Testis (tissue), 3 donors: ENCODE results near the gene CTDNEP1. TPM values are rescaled to one million over a fixed set of nuclear protein-coding genes. Genes with fewer than 3 reads are reported as not detected.

Experiments
- DNase-seq: peaks from one replicate; pipeline ENCODE4 v3.0.0-alpha.2; 2019
- H3K27ac ChIP-seq, 2 donors: fragments of 200-600 bp; sonication (generic); one replicate each; pipeline ENCODE4 v1.5.1; 2019
- H3K27me3 ChIP-seq: fragments of 200-600 bp; sonication (generic); one replicate; pipeline ENCODE4 v1.5.1; 2019
- H3K36me3 ChIP-seq: fragments of 200-600 bp; sonication (generic); one replicate; pipeline ENCODE4 v1.5.1; 2017; ENCODE audit warnings: low read depth; ENCODE audit errors: missing control alignments
- H3K4me1 ChIP-seq: fragments of 200-600 bp; sonication (generic); one replicate; pipeline ENCODE4 v1.5.1; 2019
- H3K4me3 ChIP-seq, 2 donors: fragments of 200-600 bp; sonication (generic); one replicate each; pipeline ENCODE4 v1.5.1; 2017 to 2019
- H3K9me3 ChIP-seq: fragments of 200-600 bp; sonication (generic); one replicate; pipeline ENCODE4 v1.5.1; 2017
- POLR2A ChIP-seq: fragments of 450-650 bp; IDR thresholded peaks from one replicate; pipeline ENCODE4 v1.6.1; 2017; ENCODE audit warnings: antibody characterized with exemption, mild to moderate bottlenecking, moderate library complexity
- WGBS, 2 donors: methylation state at CpG; one replicate each; pipeline ENCODE4 v1.1.5; 2018; 5-methylcytosine and 5-hydroxymethylcytosine counted together
- intact Hi-C: fragments of 100-400 bp; cut with DNase I; formaldehyde crosslinking; loops from one replicate; pipeline ENCODE4 v1.15.1; 2023; ENCODE audit warnings: low total_unique reads
- microRNA counts, 2 donors: library from miRNA; unstranded; fragments of <30 nt; microRNA quantifications; one replicate each; lab custom pipeline; 2016
- microRNA-seq, 2 donors: library from miRNA; unstranded; fragments of <30 nt; microRNA quantifications; one replicate each; pipeline ENCODE4, GENCODE V29; 2016; ENCODE audit warnings: borderline number of aligned reads in 2 of 2, borderline replicate concordance in 1 of 2
- polyA plus RNA-seq: library from polyadenylated mRNA; stranded (reverse); fragments of 350-450 nt; fragmentation: Illumina TruSeq; extraction: RNeasy Lipid Tissue Mini Kit (QIAGEN cat#74804); gene quantifications from one replicate; pipeline ENCODE4 v1.2.3, GENCODE V29; 2014; ENCODE audit warnings: low read depth, low replicate concordance; ENCODE audit not compliant: insufficient read depth
- small RNA-seq, 2 donors: library from RNA; depleted of rRNA; stranded (forward); fragments of <200 nt; gene quantifications; one replicate each; pipeline ENCODE3, GENCODE V24; 2016
- total RNA-seq, 2 donors: library from RNA; depleted of rRNA; stranded (reverse); fragments of >200 nt; gene quantifications; one replicate each; pipeline ENCODE4 v1.2.3, GENCODE V29; 2016
- TF ChIP-seq, protein P1 (sequence below), 3 experiments: fragments of 450-650 bp in 2 of 3; fragments of 200-600 bp in 1 of 3; sonication (generic) in 1 of 3; IDR thresholded peaks; one replicate each; pipeline ENCODE4 v1.5.1; 2016 to 2019; ENCODE audit warnings: antibody characterized with exemption in 3 of 3, mild to moderate bottlenecking in 2 of 3, moderate library complexity in 1 of 3

The CTDNEP1 gene
- total and polyA plus RNA-seq, 3 donors from 2014 or later = 86.4 to 138 (median 94.0) TPM

DNA sequence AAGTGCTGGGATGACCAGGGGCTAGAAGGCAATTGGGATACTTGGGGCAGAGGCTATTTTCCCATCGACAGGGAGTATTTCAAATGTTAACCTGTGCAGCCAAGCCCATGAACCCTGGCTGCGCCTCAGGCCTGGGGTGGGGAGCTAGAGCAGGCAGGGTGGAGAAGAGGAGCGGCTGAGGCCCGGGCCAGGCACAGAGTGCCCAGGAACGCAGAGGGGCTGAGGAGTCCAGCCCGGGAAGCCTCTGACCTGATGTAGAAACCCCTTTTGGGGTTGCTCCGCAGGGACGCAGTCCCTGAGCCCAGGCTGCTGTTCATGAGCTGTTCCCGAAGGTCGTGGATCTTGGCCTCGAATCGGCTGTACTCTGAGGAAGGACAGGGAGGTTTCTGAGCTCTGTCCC, 55.6 kb downstream of the CTDNEP1 start:
- intact Hi-C loops = no loop called here
- H3K36me3 ChIP-seq = no peaks in the 10 kb centered on the region
- TF ChIP-seq, protein P1, sequence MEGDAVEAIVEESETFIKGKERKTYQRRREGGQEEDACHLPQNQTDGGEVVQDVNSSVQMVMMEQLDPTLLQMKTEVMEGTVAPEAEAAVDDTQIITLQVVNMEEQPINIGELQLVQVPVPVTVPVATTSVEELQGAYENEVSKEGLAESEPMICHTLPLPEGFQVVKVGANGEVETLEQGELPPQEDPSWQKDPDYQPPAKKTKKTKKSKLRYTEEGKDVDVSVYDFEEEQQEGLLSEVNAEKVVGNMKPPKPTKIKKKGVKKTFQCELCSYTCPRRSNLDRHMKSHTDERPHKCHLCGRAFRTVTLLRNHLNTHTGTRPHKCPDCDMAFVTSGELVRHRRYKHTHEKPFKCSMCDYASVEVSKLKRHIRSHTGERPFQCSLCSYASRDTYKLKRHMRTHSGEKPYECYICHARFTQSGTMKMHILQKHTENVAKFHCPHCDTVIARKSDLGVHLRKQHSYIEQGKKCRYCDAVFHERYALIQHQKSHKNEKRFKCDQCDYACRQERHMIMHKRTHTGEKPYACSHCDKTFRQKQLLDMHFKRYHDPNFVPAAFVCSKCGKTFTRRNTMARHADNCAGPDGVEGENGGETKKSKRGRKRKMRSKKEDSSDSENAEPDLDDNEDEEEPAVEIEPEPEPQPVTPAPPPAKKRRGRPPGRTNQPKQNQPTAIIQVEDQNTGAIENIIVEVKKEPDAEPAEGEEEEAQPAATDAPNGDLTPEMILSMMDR (IDR thresholded peaks at IDR 0.05) = no peak
- no peak for TF ChIP-seq POLR2A
- DNase-seq = no peak
- 90 to 100% methylated on average over 1 to 12 of the region's 12 CpGs for WGBS, 2 donors
- no peaks in the 10 kb centered on the region for H3K4me1 ChIP-seq
- no peak overlapping the region for H3K27ac ChIP-seq
- no peaks in the 10 kb centered on the region for H3K9me3 ChIP-seq
- H3K4me3 ChIP-seq = no peak overlapping the region
- no peaks in the 10 kb centered on the region for H3K27me3 ChIP-seq

MicroRNAs within 50 kb of the gene (microRNA counts, 767-probe panel; counts per million panel counts)
- microRNA hsa-miR-324-3p (lab: Ali Mortazavi, UCI) (0 to 152 counts per million in 2 donors), microRNA hsa-miR-324-5p (lab: Ali Mortazavi, UCI) (1,987 to 2,817 counts per million in 2 donors)

Small RNA genes lying within 50 kb of the gene (microRNA-seq; reads per million reads assigned to microRNA genes)
- gene MIR324 = 944 to 1,276 reads per million in 2 donors

Small RNA genes lying within 50 kb of the gene (small RNA-seq; reads per million reads assigned to genes)
- 1.1 to 1.6 reads per million in 2 donors for gene MIR324
- gene RF00019 = 0 reads per million in 2 donors

Other genes with a start within 250 kb of the CTDNEP1 start
Only the 30 nearest of the 35 such genes appear.
- gene SLC16A13, start 215.7 kb downstream of the CTDNEP1 start, total RNA-seq = 1 to 10 TPM; 1.9 to 2.2 TPM
- gene SLC16A13, start 215.7 kb downstream of the CTDNEP1 start, polyA plus RNA-seq = 2.0 TPM
- gene SLC16A11, start 207.6 kb downstream of the CTDNEP1 start, total RNA-seq = 1 to 10 TPM in 1 of 2 donors, under 1 TPM in 1; 0.55 to 2.0 TPM
- 3.0 TPM for gene SLC16A11, start 207.6 kb downstream of the CTDNEP1 start, polyA plus RNA-seq
- 1 to 10 TPM; 3.5 to 3.8 TPM for gene CLEC10A, start 171.5 kb downstream of the CTDNEP1 start, total RNA-seq
- 11.7 TPM for gene CLEC10A, start 171.5 kb downstream of the CTDNEP1 start, polyA plus RNA-seq
- gene ASGR2, start 136.9 kb downstream of the CTDNEP1 start, total RNA-seq = 1 to 10 TPM in 1 of 2 donors, under 1 TPM in 1; 0.47 to 1.1 TPM
- gene ASGR2, start 136.9 kb downstream of the CTDNEP1 start, polyA plus RNA-seq = 2.6 TPM
- gene ASGR1, start 72.4 kb downstream of the CTDNEP1 start, total RNA-seq = 10 to 100 TPM; 11.5 to 19.1 TPM
- 21.3 TPM for gene ASGR1, start 72.4 kb downstream of the CTDNEP1 start, polyA plus RNA-seq
- 10 to 100 TPM; 26.3 to 49.8 TPM for gene DLG4, start 31.9 kb downstream of the CTDNEP1 start, total RNA-seq
- gene DLG4, start 31.9 kb downstream of the CTDNEP1 start, polyA plus RNA-seq = 45.9 TPM
- 100 to 1,000 TPM; 298 to 458 TPM for gene ACADVL, start 31.8 kb downstream of the CTDNEP1 start, total RNA-seq
- 334 TPM for gene ACADVL, start 31.8 kb downstream of the CTDNEP1 start, polyA plus RNA-seq
- gene DVL2, start 17.2 kb downstream of the CTDNEP1 start, total RNA-seq = 100 to 1,000 TPM in 1 of 2 donors, 10 to 100 TPM in 1; 81.3 to 102 TPM
- gene DVL2, start 17.2 kb downstream of the CTDNEP1 start, polyA plus RNA-seq = 43.6 TPM
- 10 to 100 TPM; 54.9 to 61.6 TPM for gene PHF23, start 12.3 kb downstream of the CTDNEP1 start, total RNA-seq
- 53.4 TPM for gene PHF23, start 12.3 kb downstream of the CTDNEP1 start, polyA plus RNA-seq
- 100 to 1,000 TPM; 521 to 683 TPM for gene GABARAP, start 9.3 kb downstream of the CTDNEP1 start, total RNA-seq
- gene GABARAP, start 9.3 kb downstream of the CTDNEP1 start, polyA plus RNA-seq = 1,171 TPM
- 100 to 1,000 TPM; 107 to 123 TPM for gene ELP5, start 481 bp upstream of the CTDNEP1 start, total RNA-seq
- gene ELP5, start 481 bp upstream of the CTDNEP1 start, polyA plus RNA-seq = 295 TPM
- gene CLDN7, start 10.7 kb upstream of the CTDNEP1 start, total RNA-seq = 1 to 10 TPM; 4.5 to 6.9 TPM
- 8.8 TPM for gene CLDN7, start 10.7 kb upstream of the CTDNEP1 start, polyA plus RNA-seq
- gene SLC2A4, start 30.0 kb upstream of the CTDNEP1 start, total RNA-seq = 1 to 10 TPM; 4.2 to 6.6 TPM
- gene SLC2A4, start 30.0 kb upstream of the CTDNEP1 start, polyA plus RNA-seq = 4.7 TPM
- 100 to 1,000 TPM; 276 to 549 TPM for gene YBX2, start 42.9 kb upstream of the CTDNEP1 start, total RNA-seq
- 1,120 TPM for gene YBX2, start 42.9 kb upstream of the CTDNEP1 start, polyA plus RNA-seq
- 100 to 1,000 TPM; 193 to 229 TPM for gene EIF5A, start 55.9 kb upstream of the CTDNEP1 start, total RNA-seq
- gene EIF5A, start 55.9 kb upstream of the CTDNEP1 start, polyA plus RNA-seq = 388 TPM
- 100 to 1,000 TPM; 204 to 239 TPM for gene GPS2, start 63.6 kb upstream of the CTDNEP1 start, total RNA-seq
- gene GPS2, start 63.6 kb upstream of the CTDNEP1 start, polyA plus RNA-seq = 219 TPM
- 10 to 100 TPM; 34.5 to 50.6 TPM for gene NEURL4, start 77.6 kb upstream of the CTDNEP1 start, total RNA-seq
- 38.3 TPM for gene NEURL4, start 77.6 kb upstream of the CTDNEP1 start, polyA plus RNA-seq
- gene ACAP1, start 84.8 kb upstream of the CTDNEP1 start, total RNA-seq = 100 to 1,000 TPM in 1 of 2 donors, 10 to 100 TPM in 1; 12.6 to 140 TPM
- 95.2 TPM for gene ACAP1, start 84.8 kb upstream of the CTDNEP1 start, polyA plus RNA-seq
- 1 to 10 TPM; 4.8 to 5.0 TPM for gene KCTD11, start 100.4 kb upstream of the CTDNEP1 start, total RNA-seq
- gene KCTD11, start 100.4 kb upstream of the CTDNEP1 start, polyA plus RNA-seq = 6.8 TPM
- gene TMEM95, start 103.4 kb upstream of the CTDNEP1 start, total RNA-seq = 1 to 10 TPM; 2.8 to 6.6 TPM
- gene TMEM95, start 103.4 kb upstream of the CTDNEP1 start, polyA plus RNA-seq = 9.9 TPM
- gene TNK1, start 129.4 kb upstream of the CTDNEP1 start, total RNA-seq = 1 to 10 TPM; 3.7 to 6.8 TPM
- 4.0 TPM for gene TNK1, start 129.4 kb upstream of the CTDNEP1 start, polyA plus RNA-seq
- 10 to 100 TPM; 13.6 to 19.4 TPM for gene PLSCR3, start 142.8 kb upstream of the CTDNEP1 start, total RNA-seq
- gene PLSCR3, start 142.8 kb upstream of the CTDNEP1 start, polyA plus RNA-seq = 14.2 TPM
- 10 to 100 TPM; 18.7 to 33.3 TPM for gene TMEM256, start 152.4 kb upstream of the CTDNEP1 start, total RNA-seq
- gene TMEM256, start 152.4 kb upstream of the CTDNEP1 start, polyA plus RNA-seq = 27.3 TPM
- gene NLGN2, start 156.1 kb upstream of the CTDNEP1 start, total RNA-seq = 10 to 100 TPM in 1 of 2 donors, 1 to 10 TPM in 1; 9.9 to 10.7 TPM
- gene NLGN2, start 156.1 kb upstream of the CTDNEP1 start, polyA plus RNA-seq = 8.4 TPM
- 10 to 100 TPM in 1 of 2 donors, 1 to 10 TPM in 1; 8.5 to 18.7 TPM for gene SPEM1, start 168.6 kb upstream of the CTDNEP1 start, total RNA-seq
- 67.7 TPM for gene SPEM1, start 168.6 kb upstream of the CTDNEP1 start, polyA plus RNA-seq
- gene SPEM2, start 173.9 kb upstream of the CTDNEP1 start, total RNA-seq = 100 to 1,000 TPM in 1 of 2 donors, 10 to 100 TPM in 1; 41.4 to 202 TPM
- gene SPEM2, start 173.9 kb upstream of the CTDNEP1 start, polyA plus RNA-seq = 111 TPM
- 10 to 100 TPM in 1 of 2 donors, 1 to 10 TPM in 1; 5.7 to 18.8 TPM for gene SPEM3, start 177.1 kb upstream of the CTDNEP1 start, total RNA-seq
- 63.0 TPM for gene SPEM3, start 177.1 kb upstream of the CTDNEP1 start, polyA plus RNA-seq
- gene TMEM102, start 183.7 kb upstream of the CTDNEP1 start, total RNA-seq = 10 to 100 TPM in 1 of 2 donors, 1 to 10 TPM in 1; 7.9 to 11.7 TPM
- 6.5 TPM for gene TMEM102, start 183.7 kb upstream of the CTDNEP1 start, polyA plus RNA-seq
- 1 to 10 TPM; 3.2 to 4.2 TPM for gene FGF11, start 187.8 kb upstream of the CTDNEP1 start, total RNA-seq
- 4.6 TPM for gene FGF11, start 187.8 kb upstream of the CTDNEP1 start, polyA plus RNA-seq
- 1 to 10 TPM; 6.2 to 7.4 TPM for gene CHRNB1, start 193.3 kb upstream of the CTDNEP1 start, total RNA-seq
- 6.9 TPM for gene CHRNB1, start 193.3 kb upstream of the CTDNEP1 start, polyA plus RNA-seq